Measurements from ENCODE around the gene MUC2.

MUC2 gene

DNA sequence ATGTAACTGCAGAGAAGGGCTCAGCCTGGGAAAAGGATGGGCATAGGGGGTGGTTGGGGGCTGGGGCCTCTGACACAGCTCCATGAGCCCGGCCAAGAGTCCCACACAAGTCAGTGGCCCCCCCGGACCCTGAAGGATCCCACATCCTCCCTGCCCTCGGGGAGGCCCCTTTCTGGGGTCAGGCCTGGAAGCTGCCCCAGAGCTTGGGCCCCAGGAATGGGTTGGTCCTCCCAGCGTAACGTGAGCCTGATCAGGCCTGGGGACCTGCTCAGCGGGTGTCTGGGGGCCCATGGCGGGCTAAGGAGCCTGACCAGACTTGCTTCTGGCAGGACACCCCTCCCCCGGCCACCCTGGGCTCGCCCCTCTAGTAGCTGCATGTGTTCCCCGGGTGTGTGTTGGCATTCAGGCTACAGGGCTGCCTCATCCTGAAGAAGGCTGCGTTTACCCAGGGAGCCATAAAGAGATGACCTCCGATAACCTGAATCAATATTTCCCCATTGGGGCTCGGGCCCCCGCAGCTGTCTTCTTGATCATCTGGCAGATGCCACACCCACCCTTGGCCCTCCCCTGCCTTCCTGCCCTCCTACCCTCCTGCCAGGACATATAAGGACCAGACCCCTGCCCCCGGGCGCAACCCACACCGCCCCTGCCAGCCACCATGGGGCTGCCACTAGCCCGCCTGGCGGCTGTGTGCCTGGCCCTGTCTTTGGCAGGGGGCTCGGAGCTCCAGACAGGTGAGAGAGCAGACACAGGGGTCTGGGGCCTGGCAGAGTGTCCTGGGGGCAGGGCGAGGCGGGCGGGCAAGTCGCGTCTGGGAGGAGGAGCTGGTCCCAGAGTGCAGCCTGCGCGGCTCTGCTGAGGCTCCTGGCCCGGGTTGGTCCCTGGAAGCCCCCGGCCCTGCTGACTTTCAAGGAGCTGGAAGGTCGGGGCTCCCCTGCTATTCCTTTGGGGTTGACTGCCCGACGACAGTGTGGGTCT, at the start of gene MUC2:
MUC2 (plus strand) TSS at position 631 of the 978 bp plus-strand sequence.
- POLR2A ChIA-PET = no interaction called here

DNA sequence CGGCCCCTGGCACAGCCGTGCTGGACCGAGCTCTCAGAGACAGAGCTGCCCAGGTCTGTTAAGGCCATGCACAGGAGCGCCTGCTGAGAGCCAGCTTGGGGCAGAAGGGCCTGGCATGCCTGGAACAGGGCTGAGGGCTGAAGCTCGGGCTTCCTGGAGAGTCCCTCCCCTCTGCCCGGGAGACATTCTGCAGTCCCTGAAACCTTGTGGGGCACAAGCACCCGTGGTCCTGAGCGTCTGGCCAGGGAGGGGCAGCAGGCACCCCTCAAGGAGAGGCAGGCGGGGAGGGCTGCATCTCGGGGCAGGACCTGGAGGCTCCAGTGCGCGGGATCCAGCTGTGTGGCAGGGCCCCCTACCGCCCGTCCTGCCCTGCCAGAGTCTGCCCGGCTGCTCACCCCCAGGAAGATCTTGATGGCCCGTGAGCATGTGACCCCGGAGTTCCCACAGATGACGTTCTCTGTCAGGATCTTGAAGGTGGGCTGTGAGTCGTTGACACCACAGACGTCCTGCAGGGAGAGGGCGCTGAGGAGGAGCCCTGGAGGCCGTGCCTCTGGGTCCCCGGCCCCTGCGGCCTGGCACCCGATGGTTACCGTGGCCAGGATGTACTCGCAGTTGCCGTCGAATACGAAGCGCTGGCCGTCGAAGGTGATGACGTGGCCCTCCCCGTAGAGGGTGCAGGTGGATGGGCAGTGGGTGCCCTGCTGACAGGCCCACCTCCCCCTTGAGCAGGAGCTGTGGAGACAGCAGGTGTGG, 49.1 kb upstream of the MUC2 start:
- TF ChIP-seq, protein P1, sequence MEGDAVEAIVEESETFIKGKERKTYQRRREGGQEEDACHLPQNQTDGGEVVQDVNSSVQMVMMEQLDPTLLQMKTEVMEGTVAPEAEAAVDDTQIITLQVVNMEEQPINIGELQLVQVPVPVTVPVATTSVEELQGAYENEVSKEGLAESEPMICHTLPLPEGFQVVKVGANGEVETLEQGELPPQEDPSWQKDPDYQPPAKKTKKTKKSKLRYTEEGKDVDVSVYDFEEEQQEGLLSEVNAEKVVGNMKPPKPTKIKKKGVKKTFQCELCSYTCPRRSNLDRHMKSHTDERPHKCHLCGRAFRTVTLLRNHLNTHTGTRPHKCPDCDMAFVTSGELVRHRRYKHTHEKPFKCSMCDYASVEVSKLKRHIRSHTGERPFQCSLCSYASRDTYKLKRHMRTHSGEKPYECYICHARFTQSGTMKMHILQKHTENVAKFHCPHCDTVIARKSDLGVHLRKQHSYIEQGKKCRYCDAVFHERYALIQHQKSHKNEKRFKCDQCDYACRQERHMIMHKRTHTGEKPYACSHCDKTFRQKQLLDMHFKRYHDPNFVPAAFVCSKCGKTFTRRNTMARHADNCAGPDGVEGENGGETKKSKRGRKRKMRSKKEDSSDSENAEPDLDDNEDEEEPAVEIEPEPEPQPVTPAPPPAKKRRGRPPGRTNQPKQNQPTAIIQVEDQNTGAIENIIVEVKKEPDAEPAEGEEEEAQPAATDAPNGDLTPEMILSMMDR (IDR thresholded peaks at IDR 0.05; ENCODE audit: insufficient read depth, low read length, missing control alignments) = no peak
- H3K4me3 ChIP-seq (ENCODE audit: low read depth, low read length) = no peak overlapping the region
- CTCF ChIA-PET = interaction anchor here (1.4 kb wide), 1 partner anchor 25 kb away, joined by 3 read pairs; no protein-coding TSS in a partner anchor
- DNase-seq (ENCODE audit: low read depth, low spot score) = no peak
- POLR2A ChIA-PET = no interaction called here

More for the DNA sequence above, at the start of gene MUC2:
- DNase-seq (ENCODE audit: low read depth, low spot score) = no peak
- TF ChIP-seq, protein P1 (IDR thresholded peaks at IDR 0.05; ENCODE audit: insufficient read depth, low read length, missing control alignments) = no peak
- CTCF ChIA-PET = no interaction called here
- H3K4me3 ChIP-seq (ENCODE audit: low read depth, low read length) = no peak within 1 kb of the TSS

DNA sequence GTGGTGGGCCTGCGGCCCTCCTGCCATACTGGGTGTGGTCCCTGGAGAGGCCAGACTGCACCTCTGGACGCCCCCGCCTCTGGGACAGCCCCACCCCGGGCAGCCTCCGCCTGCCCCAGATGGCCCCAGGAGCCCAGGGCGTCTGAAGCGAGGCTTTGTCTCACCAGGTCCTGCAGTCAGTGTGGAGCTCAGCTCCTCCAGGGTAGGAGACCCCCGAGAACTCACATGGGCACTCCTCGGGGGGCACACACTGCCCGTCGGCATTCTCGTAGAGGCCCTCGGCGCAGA, 48.6 kb upstream of the MUC2 start:
- no peak for DNase-seq (ENCODE audit: low read depth, low spot score)
- no peak overlapping the region for H3K4me3 ChIP-seq (ENCODE audit: low read depth, low read length)
- ChIA-PET POLR2A (interaction anchor here (0.9 kb wide), 1 partner anchor 10 kb away, joined by 5 read pairs; no protein-coding TSS in a partner anchor), CTCF (interaction anchor here (1.4 kb wide), 1 partner anchor 25 kb away, joined by 3 read pairs; no protein-coding TSS in a partner anchor)
- TF ChIP-seq, protein P1 (IDR thresholded peaks at IDR 0.05; ENCODE audit: insufficient read depth, low read length, missing control alignments) = no peak

DNA sequence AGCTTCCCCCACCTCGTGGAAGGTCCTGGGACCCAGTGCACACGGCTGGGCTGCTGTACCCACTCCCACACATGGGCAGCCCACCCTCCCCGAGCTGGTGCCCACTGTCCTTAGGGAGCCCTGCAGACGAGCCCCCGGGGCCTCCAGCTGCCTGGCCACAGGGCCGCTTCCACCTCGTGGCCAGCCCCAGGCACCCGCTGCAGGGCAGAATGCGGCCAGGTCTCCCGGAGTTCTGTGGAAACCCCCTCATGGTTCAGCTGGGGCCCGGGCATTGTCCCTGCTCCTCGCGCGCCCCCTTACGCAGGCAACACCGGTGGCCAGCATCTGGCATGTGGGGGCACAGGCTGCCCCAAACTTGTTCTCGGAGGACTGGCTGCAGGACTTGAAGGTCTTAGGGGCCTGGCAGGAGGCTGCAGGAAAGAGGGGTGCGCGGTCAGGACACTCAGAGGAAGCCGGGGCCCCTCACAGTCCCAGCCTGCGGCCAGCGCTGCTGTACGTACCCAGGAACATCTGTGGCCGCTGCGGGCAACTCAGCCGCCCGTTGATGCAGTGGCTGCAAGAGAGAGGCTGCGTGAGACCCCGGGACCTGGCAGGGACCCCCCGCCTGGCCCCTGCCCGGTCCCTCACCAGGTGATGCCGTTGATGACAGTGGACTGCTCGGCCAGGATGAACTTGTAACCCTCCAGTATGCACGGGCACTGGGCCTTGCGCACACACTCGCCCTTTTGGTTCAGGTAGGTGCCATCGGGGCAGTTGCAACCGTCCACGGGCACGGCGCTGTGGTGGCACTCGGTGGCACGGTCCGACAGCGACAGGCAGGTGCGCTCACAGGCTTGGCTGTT, 47.8 kb upstream of the MUC2 start:
- ChIA-PET POLR2A (interaction anchor here (0.9 kb wide), 1 partner anchor 10 kb away, joined by 5 read pairs; no protein-coding TSS in a partner anchor), CTCF (interaction anchor here (1.4 kb wide), 1 partner anchor 24 kb away, joined by 3 read pairs; no protein-coding TSS in a partner anchor)
- DNase-seq (ENCODE audit: low read depth, low spot score) = no peak
- no peak overlapping the region for H3K4me3 ChIP-seq (ENCODE audit: low read depth, low read length)
- TF ChIP-seq, protein P1 (IDR thresholded peaks at IDR 0.05; ENCODE audit: insufficient read depth, low read length, missing control alignments) = no peak

DNA sequence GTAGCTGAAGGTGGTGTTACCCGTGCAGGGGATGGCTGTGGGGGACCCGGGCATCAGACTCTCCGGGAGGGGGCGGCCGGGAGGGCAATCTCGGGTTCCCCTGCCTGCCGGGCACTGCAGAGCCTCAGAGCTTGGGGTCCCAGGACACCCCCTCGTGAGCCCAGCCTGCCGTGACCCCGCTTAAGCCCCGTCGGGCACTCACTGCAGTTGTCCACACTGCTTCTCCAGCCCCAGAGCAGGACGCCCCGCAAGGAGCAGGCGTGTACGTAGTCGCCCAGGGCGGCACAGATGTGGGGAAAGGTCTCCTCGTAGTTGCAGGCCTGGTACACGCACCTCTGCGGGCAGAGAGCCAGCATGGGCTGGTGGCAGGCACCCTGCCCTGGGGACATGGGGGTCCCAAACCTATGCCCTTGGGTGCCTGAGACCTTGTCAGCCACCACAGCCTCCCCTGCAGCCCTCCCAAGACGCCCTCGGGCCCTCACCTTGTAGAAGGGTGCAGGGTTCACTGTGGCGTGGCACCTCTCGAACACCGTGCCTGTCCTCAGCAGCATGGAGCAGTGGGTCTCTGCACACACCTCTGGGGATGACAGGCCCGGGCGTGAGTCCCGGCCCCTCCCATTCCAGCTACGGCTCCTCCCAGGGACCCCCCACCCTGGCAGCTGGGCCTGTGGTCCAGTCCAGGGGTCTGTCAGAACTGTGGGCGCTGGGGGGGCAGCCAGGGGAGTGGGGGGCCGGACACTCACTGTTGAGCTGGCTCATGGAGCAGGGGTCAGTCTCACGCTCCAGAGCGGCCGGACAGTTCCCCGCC, 47.0 kb upstream of the MUC2 start:
- no peak for DNase-seq (ENCODE audit: low read depth, low spot score)
- H3K4me3 ChIP-seq (ENCODE audit: low read depth, low read length) = no peak overlapping the region
- CTCF ChIA-PET = no interaction called here
- POLR2A ChIA-PET = no interaction called here
- TF ChIP-seq, protein P1 (IDR thresholded peaks at IDR 0.05; ENCODE audit: insufficient read depth, low read length, missing control alignments) = no peak

Measured in AG04449 (cell line).